HUES48 (cell line): ENCODE measurements around the gene BCL11B.

Experiments
- H3K27ac ChIP-seq: one replicate; pipeline ENCODE4 v1.7.0; 2013; ENCODE audit warnings: low read depth, low read length, inconsistent platforms
- H3K27me3 ChIP-seq: 2 replicates; pipeline ENCODE4 v1.6.1; 2013; ENCODE audit warnings: mild to moderate bottlenecking, low read length; ENCODE audit not compliant: control insufficient read depth, insufficient read depth
- H3K36me3 ChIP-seq: 2 replicates; pipeline ENCODE4 v1.6.1; 2013; ENCODE audit warnings: low read length; ENCODE audit not compliant: control insufficient read depth, insufficient read depth
- H3K4me1 ChIP-seq: 2 replicates; pipeline ENCODE4 v1.6.1; 2013; ENCODE audit warnings: mild to moderate bottlenecking, low read length; ENCODE audit not compliant: control insufficient read depth, insufficient read depth
- H3K4me3 ChIP-seq: 2 replicates; pipeline ENCODE4 v1.5.1; 2013; ENCODE audit warnings: mild to moderate bottlenecking, low read depth, low read length
- H3K9ac ChIP-seq: 2 replicates; pipeline ENCODE4 v1.6.1; 2013; ENCODE audit warnings: mild to moderate bottlenecking, low read depth, low read length, moderate library complexity
- H3K9me3 ChIP-seq: 2 replicates; pipeline ENCODE4 v1.6.1; 2013; ENCODE audit warnings: low read length; ENCODE audit not compliant: control insufficient read depth, insufficient read depth

Gene BCL11B

GRCh38 chr14:99266181-99267178 is 5.5 kb downstream of the BCL11B start:
- Histone ChIP-seq H3K36me3 (no peaks in the 10 kb centered on the region), H3K4me1 (peaks cover 62% of the 10 kb centered on the region), H3K4me3 (peak overlapping the region; percentile 46), H3K9me3 (no peaks in the 10 kb centered on the region), H3K27ac (no peak overlapping the region), H3K27me3 (peaks cover 24% of the 10 kb centered on the region), H3K9ac (no peak overlapping the region)

GRCh38 chr14:99265571-99265970 is 6.4 kb downstream of the BCL11B start:
- no peak overlapping the region for H3K27ac ChIP-seq
- H3K4me3 ChIP-seq, result no peak overlapping the region
- H3K36me3 ChIP-seq, result no peaks in the 10 kb centered on the region
- no peak overlapping the region for H3K9ac ChIP-seq
- H3K27me3 ChIP-seq, result peaks cover 24% of the 10 kb centered on the region
- peaks cover 71% of the 10 kb centered on the region for H3K4me1 ChIP-seq
- no peaks in the 10 kb centered on the region for H3K9me3 ChIP-seq

DNA sequence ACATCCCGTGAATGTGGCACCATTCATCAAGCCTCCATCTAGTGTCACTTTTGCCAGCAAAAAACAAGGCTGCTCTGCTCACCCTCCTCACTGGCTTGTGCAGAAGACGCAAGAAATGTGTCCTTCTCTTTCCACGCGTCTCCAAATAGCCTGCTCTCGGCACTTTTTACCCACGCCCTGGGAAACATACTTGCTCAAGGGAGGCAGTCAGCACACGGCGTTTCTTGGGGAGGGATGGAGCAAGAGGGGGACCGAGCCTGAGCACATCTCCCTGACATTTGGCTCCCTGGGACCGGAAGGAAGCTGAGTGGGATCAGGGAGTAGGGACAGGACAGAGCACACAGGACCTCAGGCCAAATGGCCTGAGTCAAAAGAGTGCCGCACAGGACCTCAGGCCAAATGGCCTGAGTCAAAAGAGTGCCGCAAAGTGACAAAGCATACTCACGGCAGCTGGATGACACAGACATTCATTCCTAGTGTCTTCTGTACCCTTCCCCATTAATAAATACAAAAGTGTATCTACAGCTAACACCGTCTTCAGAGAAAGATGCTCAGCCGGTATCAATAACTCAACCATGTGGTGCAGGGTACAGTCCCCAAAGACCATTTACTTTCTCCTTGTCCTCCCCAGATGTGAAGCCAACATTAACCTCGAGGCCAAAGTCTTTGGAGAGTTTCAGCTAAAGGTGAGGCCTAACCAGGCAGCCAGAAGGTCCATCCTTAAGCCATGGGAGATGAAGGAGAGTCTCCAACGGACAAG is 7.1 kb downstream of the BCL11B start:
- H3K4me3 ChIP-seq, result no peak overlapping the region
- H3K27me3 ChIP-seq, result peaks cover 24% of the 10 kb centered on the region
- H3K27ac ChIP-seq, result no peak overlapping the region
- no peaks in the 10 kb centered on the region for H3K36me3 ChIP-seq
- no peaks in the 10 kb centered on the region for H3K9me3 ChIP-seq
- H3K9ac ChIP-seq, result no peak overlapping the region
- peaks cover 77% of the 10 kb centered on the region for H3K4me1 ChIP-seq

DNA sequence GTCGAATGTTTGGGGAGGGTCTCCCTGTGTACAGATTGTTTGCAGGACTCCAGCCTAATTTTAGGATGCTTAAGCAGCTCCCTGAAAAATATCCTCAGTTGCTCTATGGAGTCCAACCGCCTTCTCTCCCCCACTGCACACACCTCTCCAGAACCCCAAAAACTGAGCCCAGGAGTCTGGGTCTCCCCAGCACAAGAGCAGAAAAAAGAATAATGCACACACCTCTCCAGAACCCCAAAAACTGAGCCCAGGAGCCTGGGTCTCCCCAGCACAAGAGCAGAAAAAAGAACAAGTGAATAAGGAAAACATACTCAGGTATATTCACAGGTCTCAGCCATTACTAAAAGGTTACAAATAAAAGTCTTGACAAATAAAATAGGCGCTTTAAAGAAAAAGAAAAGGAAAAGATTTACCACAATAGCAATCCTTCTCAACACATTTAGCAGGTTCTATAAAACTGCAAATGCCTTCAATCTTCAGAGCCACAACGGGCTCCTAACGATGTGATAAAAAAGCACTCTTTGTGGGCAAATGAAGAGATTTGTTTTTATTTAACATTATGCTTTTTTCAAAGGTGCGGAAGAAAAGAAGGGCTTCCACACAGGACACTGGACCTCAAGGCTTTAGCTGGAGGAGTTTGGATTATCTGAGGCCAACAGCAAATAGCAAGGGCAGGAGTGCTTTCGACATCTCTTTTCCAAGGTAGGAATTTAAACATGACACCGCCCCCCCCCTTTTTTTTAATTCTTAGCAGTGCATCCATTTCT is 8.2 kb downstream of the BCL11B start:
- Histone ChIP-seq H3K4me3 (no peak overlapping the region), H3K27ac (no peak overlapping the region), H3K27me3 (peaks cover 18% of the 10 kb centered on the region), H3K9me3 (no peaks in the 10 kb centered on the region), H3K36me3 (no peaks in the 10 kb centered on the region), H3K9ac (no peak overlapping the region), H3K4me1 (peaks cover 87% of the 10 kb centered on the region)

DNA sequence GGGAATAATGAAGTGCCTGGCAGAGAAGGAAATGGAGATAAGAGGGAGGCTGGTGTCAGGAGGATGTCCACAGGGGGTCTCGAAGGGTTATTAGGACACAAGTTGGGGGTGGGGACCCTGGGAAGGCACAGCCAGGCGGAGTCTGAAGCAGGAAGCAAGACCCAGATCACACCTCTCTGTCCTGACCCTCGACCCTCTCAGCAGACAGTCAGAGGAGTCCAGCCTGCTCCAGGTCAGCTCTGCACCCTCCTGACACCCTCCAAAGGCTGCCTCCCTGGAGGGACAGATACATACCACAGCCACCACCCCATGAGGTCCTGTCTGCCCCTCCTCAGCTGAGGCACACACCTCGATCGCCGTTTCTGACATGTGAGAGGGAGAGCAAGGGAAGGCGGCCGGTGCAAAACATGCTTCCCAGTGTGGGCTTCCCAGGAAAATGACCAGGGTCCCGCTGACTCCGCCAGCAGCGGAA is 9.0 kb downstream of the BCL11B start:
- Histone ChIP-seq H3K36me3 (no peaks in the 10 kb centered on the region), H3K9me3 (no peaks in the 10 kb centered on the region), H3K9ac (no peak overlapping the region), H3K27ac (no peak overlapping the region), H3K4me3 (peak overlapping the region; percentile 20; the same call in 1 of the 2 replicates), H3K27me3 (peaks cover 12% of the 10 kb centered on the region), H3K4me1 (peaks cover 87% of the 10 kb centered on the region)

GRCh38 chr14:99261912-99262787 is 9.8 kb downstream of the BCL11B start:
- peak overlapping the region; percentile 20; the same call in 1 of the 2 replicates for H3K4me3 ChIP-seq
- no peak overlapping the region for H3K9ac ChIP-seq
- H3K4me1 ChIP-seq, result peaks cover 85% of the 10 kb centered on the region
- no peaks in the 10 kb centered on the region for H3K9me3 ChIP-seq
- H3K27ac ChIP-seq, result no peak overlapping the region
- peaks cover 7% of the 10 kb centered on the region for H3K27me3 ChIP-seq
- no peaks in the 10 kb centered on the region for H3K36me3 ChIP-seq

- H3K9me3 ChIP-seq, result no peaks in the 10 kb centered on the region
- H3K4me3 ChIP-seq, result no peak overlapping the region
- no peak overlapping the region for H3K9ac ChIP-seq
- peaks cover 76% of the 10 kb centered on the region for H3K4me1 ChIP-seq
- H3K36me3 ChIP-seq, result peaks cover 7% of the 10 kb centered on the region; the same call in 1 of the 2 replicates
- no peak overlapping the region for H3K27ac ChIP-seq
- peaks cover 7% of the 10 kb centered on the region; the same call in 1 of the 2 replicates for H3K27me3 ChIP-seq
These were observed 11.1 kb downstream of the BCL11B start for GRCh38 chr14:99260587-99261551.

- peaks cover 3% of the 10 kb centered on the region; the same call in 1 of the 2 replicates for H3K27me3 ChIP-seq
- H3K9me3 ChIP-seq, result no peaks in the 10 kb centered on the region
- H3K4me1 ChIP-seq, result peaks cover 75% of the 10 kb centered on the region
- H3K27ac ChIP-seq, result no peak overlapping the region
- no peak overlapping the region for H3K9ac ChIP-seq
- H3K4me3 ChIP-seq, result no peak overlapping the region
- peaks cover 7% of the 10 kb centered on the region; the same call in 1 of the 2 replicates for H3K36me3 ChIP-seq
These were observed 11.9 kb downstream of the BCL11B start for GRCh38 chr14:99260116-99260515.
